GM12801 (cell line): Measurements from ENCODE around the gene TBL1X.

Source experiments
- TF ChIP-seq, protein P1 (sequence below): IDR thresholded peaks from one replicate; pipeline ENCODE4 v1.5.1; 2011; ENCODE audit warnings: control low read depth; ENCODE audit not compliant: insufficient read length; ENCODE audit errors: extremely low read depth

TBL1X gene

DNA sequence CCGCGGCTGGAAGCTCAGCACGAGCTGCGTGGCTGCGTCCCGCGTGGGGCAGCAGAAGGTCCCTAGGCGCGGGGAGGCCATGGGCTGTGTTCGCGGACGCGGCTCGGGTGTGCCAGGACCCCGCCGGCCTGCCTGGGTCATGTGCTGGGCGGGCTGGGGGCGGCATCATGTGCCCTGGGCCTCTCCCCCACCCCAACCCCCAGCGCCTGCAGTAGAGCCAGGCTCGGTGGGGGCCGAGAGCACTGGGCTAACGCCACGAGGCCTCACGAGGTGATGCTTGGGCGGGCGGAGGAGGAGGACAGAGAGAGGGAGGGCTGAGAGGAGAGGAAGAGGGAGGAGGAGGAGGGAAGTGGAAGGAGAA is 300.9 kb downstream of the TBL1X start, which contains the start of gene GPR143:
Gene GPR143 (minus strand): TSS at position 111 of the 361 bp plus-strand sequence. CDS start 30 bp downstream, at position 81.
- TF ChIP-seq, protein P1, sequence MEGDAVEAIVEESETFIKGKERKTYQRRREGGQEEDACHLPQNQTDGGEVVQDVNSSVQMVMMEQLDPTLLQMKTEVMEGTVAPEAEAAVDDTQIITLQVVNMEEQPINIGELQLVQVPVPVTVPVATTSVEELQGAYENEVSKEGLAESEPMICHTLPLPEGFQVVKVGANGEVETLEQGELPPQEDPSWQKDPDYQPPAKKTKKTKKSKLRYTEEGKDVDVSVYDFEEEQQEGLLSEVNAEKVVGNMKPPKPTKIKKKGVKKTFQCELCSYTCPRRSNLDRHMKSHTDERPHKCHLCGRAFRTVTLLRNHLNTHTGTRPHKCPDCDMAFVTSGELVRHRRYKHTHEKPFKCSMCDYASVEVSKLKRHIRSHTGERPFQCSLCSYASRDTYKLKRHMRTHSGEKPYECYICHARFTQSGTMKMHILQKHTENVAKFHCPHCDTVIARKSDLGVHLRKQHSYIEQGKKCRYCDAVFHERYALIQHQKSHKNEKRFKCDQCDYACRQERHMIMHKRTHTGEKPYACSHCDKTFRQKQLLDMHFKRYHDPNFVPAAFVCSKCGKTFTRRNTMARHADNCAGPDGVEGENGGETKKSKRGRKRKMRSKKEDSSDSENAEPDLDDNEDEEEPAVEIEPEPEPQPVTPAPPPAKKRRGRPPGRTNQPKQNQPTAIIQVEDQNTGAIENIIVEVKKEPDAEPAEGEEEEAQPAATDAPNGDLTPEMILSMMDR, result no peak

DNA sequence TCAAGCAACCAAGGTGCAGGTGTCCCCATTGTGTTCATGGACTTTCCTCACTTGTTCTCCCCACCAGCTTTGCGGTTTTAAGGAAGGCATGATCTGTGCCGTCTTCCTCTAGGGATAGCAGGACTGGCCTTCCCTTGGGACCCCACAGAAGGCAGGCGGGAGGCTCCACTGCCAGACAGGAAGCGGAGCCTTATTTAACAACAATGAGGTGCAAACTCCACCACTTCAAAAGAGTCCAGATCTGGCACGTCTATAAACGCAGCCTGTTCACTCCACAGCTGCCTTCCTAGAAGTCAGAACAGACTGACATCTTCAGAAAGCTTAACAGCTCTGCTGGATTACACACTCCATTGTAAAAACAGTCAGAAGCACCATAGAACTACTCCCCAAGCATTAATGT is 302.5 kb downstream of the TBL1X start:
- TF ChIP-seq, protein P1, result no peak

DNA sequence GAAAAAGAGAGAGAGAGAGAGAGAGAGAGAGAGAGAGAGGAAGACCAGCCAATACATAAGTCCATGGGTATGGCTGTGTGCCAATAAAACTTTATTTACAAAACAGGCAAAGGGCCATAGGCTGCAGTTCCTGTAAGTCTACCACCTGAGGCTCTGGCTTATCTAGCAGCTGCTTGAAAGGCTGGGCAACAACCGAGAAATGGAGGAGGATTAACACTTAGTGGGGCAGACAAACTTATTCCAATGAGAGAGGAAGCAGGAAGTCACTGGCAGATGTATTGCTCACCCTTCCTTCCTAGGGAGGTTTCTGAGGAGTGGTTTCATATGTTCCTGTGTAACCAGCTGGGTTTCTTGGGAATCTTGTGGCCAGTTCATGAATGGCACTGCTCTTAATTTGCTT is 305.5 kb downstream of the TBL1X start:
- TF ChIP-seq, protein P1, result no peak

DNA sequence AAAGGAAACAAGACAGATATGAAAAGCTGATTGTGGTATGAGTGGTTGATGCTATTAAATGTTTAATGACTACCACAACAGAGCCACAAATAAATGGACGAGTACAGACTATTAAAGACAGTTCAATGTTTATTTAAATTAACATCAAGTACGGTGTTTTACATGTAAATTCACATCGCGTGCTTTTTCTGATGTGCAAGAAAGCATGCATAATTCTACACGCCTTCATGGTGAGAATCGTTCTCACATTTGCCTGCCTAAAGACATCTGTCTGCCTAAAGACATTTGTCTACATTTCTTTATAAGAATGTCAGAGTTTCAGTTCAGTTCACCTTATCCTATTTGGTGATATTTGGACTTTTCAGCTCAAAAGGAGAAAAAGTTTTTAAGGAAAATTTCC is 308.1 kb downstream of the TBL1X start:
- TF ChIP-seq, protein P1, result no peak

DNA sequence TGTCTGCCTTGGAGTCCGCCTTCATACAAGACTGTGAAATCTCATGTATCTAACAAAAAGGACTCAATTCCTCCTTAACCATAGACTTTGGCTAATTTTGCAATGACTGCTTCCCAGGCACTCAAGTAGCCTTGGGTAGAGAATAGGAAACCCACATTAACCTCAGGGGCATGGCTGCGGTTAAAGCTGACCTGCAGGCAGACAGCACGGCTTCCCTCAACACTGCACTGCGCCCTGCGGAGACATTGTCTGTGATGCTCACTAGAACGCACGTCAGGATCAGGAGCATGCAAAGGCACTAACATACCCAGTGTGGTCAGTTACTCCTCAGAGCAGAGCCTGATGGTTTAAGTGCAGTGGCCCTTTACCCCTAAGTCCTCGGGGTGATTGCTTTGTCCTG is 311.1 kb downstream of the TBL1X start:
- TF ChIP-seq, protein P1, result no peak

DNA sequence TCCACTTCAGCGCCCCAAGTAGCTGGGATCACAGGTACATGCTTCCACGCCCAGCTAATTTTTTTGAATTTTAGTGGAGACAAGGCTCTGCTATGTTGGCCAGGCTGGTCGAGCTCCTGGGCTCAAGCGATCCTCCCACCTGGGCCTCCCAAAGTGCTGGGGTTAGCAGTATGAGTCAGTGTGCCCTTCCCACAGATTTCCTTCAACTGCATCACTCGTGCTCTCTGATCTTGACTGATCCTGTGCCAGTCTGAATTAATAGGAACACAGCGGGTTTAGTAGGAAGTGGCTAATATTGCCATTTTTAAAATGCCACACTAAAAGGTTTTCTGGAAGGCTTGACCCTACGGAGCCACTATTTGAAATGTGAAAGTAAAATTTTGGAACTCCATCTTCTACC is 317.1 kb downstream of the TBL1X start:
- TF ChIP-seq, protein P1, result no peak

DNA sequence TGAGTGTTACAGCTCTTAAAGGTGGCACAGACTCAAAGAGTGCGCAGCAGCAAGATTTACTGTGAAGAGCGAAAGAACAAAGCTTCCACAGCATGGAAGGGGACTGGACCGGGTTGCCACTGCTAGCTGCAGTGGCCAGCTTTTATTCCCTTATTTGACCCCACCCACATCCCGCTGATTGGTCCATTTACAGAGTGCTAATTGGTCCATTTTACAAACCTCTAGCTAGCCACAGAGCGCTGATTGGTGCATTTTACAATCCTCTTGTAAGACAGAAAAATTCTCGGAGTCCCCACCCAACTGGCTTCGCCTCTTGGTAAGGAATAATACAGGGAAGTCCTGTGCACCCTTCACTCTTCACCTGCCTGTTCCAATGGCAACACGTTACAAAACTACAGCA is 319.5 kb downstream of the TBL1X start:
- TF ChIP-seq, protein P1, result no peak

DNA sequence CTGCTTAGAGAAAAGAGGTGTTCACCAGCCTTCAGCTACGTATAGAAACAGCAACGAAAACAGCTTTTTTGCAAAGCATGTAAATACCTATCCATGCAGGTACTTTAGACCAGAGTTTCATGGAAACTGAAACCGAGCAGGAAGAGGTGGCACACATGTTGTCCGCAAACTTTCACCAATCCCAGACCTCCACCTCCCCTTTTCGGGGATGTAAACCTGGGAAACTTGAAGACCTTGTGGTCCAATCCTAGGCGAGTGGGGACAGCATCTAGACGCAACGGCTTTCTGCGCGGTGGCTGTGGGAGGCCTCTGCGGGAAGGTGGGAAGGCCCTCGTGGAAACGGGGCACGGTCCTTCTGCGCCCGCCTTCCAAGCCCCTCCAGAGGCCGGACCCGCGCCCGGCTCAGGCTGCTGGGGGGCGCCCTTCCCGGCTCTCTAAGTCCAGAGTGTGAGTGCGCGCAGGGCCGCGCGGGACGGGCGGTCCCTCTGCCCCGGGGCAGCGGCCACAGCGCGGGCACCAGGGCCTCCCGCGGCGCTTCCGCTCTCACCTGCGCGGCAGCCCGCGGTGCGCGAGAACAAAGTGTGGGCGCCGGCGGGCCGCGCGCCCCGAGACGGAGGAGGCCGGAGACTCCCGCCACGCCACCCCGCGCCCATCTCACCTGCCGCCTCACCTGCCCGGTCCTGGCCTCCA is 320.5 kb downstream of the TBL1X start:
- TF ChIP-seq, protein P1, result no peak
